ENCODE data around the gene LRRC25.
"Not testable (repeated sequence)": the region's sequence is repeated elsewhere in the genome, so short reads cannot be mapped to it uniquely, and the experiment has no call there.

LRRC25 gene

GRCh38 chr19:18373407-18373891 lies 24.0 kb downstream of the LRRC25 start:
- Histone ChIP-seq H3K4me1 (ENCODE audit: control insufficient read depth, insufficient read depth, low read length) (peaks cover 12% of the 10 kb centered on the region), H3K27me3 (ENCODE audit: control insufficient read depth, insufficient read depth, low read length) (no peaks in the 10 kb centered on the region), H3K9me3 (ENCODE audit: control insufficient read depth, low read length) (no peaks in the 10 kb centered on the region), H3K36me3 (ENCODE audit: control insufficient read depth, insufficient read depth, low read length) (no peaks in the 10 kb centered on the region), H3K4me3 (ENCODE audit: low read length) (no peak overlapping the region), H3K9ac (ENCODE audit: low read length) (peak overlapping the region; percentile 56)

DNA sequence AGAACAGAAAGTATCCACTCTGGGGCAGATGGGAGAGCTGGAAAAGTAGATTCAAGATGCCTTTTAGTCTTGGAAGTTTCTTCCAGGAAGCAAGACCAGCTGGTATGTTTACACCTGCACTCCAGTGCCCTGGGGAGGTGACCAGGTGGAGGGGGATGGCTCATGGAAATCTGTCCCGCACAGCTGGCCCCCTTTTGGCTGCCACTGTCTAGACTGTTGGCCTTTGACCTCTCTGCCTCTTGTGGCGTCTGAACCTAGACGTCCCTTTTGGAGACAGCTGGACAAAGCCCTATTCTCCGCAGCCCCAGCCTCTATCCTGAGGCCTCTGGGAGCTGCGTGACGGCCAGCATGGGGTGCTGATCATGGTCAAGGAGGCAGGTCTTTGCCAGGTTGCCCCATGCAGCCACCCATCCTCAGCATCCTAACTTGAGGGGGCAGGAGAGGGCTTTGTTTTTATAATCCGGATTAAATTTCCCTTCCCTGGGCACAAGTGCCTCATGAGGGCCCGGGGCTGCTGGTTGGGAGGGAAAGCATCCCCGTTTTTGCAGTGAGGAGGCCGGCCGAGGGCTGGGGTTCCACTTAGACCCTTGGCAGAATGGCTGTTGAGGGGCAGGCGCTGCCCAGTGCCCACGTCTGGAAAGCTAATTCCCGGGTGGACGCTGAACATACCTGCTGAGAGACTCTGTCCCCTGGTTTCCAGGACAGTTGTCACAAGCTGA lies 28.8 kb downstream of the LRRC25 start:
- H3K36me3 ChIP-seq (ENCODE audit: control insufficient read depth, insufficient read depth, low read length) = no peaks in the 10 kb centered on the region
- no peaks in the 10 kb centered on the region for H3K27me3 ChIP-seq (ENCODE audit: control insufficient read depth, insufficient read depth, low read length)
- peaks cover 23% of the 10 kb centered on the region for H3K4me1 ChIP-seq (ENCODE audit: control insufficient read depth, insufficient read depth, low read length)
- H3K9me3 ChIP-seq (ENCODE audit: control insufficient read depth, low read length) = no peaks in the 10 kb centered on the region
- no peak overlapping the region for H3K4me3 ChIP-seq (ENCODE audit: low read length)
- H3K9ac ChIP-seq (ENCODE audit: low read length) = no peak overlapping the region

DNA sequence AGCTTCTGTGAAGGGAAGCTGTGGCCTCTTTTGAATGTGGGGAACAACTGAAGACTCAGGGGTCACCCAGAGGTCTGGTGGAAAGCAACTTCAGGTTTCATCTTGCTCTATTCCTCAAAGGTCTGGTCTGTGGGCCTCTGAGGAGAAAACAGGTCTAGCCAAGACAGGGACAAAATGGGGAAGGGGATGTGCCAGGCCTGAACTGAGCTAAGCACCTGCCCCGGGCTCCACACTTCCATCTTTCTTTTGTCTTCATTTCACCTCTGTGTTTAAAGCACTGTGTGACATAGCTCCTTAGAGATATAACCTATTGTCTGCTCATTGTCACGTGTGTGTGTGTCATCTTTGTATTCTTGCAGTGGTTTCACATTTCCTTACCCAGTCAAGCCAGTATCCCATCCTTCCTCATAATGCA lies 31.4 kb downstream of the LRRC25 start:
- Histone ChIP-seq H3K4me1 (ENCODE audit: control insufficient read depth, insufficient read depth, low read length) (peaks cover 20% of the 10 kb centered on the region), H3K9me3 (ENCODE audit: control insufficient read depth, low read length) (no peaks in the 10 kb centered on the region), H3K27me3 (ENCODE audit: control insufficient read depth, insufficient read depth, low read length) (no peaks in the 10 kb centered on the region), H3K9ac (ENCODE audit: low read length) (no peak overlapping the region), H3K4me3 (ENCODE audit: low read length) (no peak overlapping the region), H3K36me3 (ENCODE audit: control insufficient read depth, insufficient read depth, low read length) (no peaks in the 10 kb centered on the region)

- peak overlapping the region; percentile 64 for H3K9ac ChIP-seq (ENCODE audit: low read length)
- H3K9me3 ChIP-seq (ENCODE audit: control insufficient read depth, low read length) = no peaks in the 10 kb centered on the region
- H3K4me1 ChIP-seq (ENCODE audit: control insufficient read depth, insufficient read depth, low read length) = peaks cover 20% of the 10 kb centered on the region
Measured at GRCh38 chr19:18364826-18365528, 32.4 kb downstream of the LRRC25 start.

GRCh38 chr19:18364277-18364825 lies 33.1 kb downstream of the LRRC25 start:
- not testable (repeated sequence) for H3K4me3 ChIP-seq (ENCODE audit: low read length); H3K36me3 ChIP-seq (ENCODE audit: control insufficient read depth, insufficient read depth, low read length); H3K9me3 ChIP-seq (ENCODE audit: control insufficient read depth, low read length); H3K27me3 ChIP-seq (ENCODE audit: control insufficient read depth, insufficient read depth, low read length)
- H3K4me1 ChIP-seq (ENCODE audit: control insufficient read depth, insufficient read depth, low read length) = peaks cover 20% of the 10 kb centered on the region
- H3K9ac ChIP-seq (ENCODE audit: low read length) = peak overlapping the region; percentile 64

More at GRCh38 chr19:18364826-18365528, 32.4 kb downstream of the LRRC25 start:
- H3K27me3 ChIP-seq (ENCODE audit: control insufficient read depth, insufficient read depth, low read length) = no peaks in the 10 kb centered on the region
- no peak overlapping the region for H3K4me3 ChIP-seq (ENCODE audit: low read length)
- H3K36me3 ChIP-seq (ENCODE audit: control insufficient read depth, insufficient read depth, low read length) = no peaks in the 10 kb centered on the region

GRCh38 chr19:18363787-18364186 lies 33.6 kb downstream of the LRRC25 start:
- H3K4me3 ChIP-seq (ENCODE audit: low read length) = no peak overlapping the region
- no peaks in the 10 kb centered on the region for H3K27me3 ChIP-seq (ENCODE audit: control insufficient read depth, insufficient read depth, low read length)
- H3K9me3 ChIP-seq (ENCODE audit: control insufficient read depth, low read length) = no peaks in the 10 kb centered on the region
- no peaks in the 10 kb centered on the region for H3K36me3 ChIP-seq (ENCODE audit: control insufficient read depth, insufficient read depth, low read length)
- no peak overlapping the region for H3K9ac ChIP-seq (ENCODE audit: low read length)
- peaks cover 20% of the 10 kb centered on the region for H3K4me1 ChIP-seq (ENCODE audit: control insufficient read depth, insufficient read depth, low read length)

DNA sequence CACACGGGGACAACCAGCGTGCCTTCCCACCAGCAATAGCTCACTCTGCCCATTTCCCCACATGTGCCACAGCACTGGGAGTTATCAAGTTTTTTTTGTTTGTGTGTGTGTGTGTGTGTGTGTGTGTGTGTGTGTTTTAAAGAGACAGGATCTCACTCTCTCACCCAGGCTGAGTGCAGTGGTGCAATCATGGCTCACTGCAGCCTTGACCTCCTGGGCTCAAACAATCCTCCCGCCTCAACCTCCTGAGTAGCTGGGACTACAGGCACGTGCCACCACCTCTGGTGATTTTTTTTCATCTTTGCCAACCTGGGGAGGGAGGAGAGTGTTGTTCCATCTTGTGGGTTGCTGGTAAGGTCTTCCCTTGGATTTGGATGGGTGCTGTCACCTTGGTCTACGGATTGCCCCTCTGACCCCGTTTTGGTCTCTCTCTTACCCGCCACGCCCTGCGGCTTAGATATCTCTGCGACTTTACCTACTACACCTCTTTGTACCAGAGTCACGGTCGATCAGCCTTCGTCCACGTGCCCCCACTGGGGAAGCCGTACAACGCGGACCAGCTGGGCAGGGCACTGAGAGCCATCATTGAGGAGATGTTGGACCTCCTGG lies 34.4 kb downstream of the LRRC25 start:
- H3K36me3 ChIP-seq (ENCODE audit: control insufficient read depth, insufficient read depth, low read length) = no peaks in the 10 kb centered on the region
- H3K4me1 ChIP-seq (ENCODE audit: control insufficient read depth, insufficient read depth, low read length) = peaks cover 20% of the 10 kb centered on the region
- H3K9ac ChIP-seq (ENCODE audit: low read length) = no peak overlapping the region
- H3K27me3 ChIP-seq (ENCODE audit: control insufficient read depth, insufficient read depth, low read length) = no peaks in the 10 kb centered on the region
- H3K9me3 ChIP-seq (ENCODE audit: control insufficient read depth, low read length) = no peaks in the 10 kb centered on the region
- no peak overlapping the region for H3K4me3 ChIP-seq (ENCODE audit: low read length)

DNA sequence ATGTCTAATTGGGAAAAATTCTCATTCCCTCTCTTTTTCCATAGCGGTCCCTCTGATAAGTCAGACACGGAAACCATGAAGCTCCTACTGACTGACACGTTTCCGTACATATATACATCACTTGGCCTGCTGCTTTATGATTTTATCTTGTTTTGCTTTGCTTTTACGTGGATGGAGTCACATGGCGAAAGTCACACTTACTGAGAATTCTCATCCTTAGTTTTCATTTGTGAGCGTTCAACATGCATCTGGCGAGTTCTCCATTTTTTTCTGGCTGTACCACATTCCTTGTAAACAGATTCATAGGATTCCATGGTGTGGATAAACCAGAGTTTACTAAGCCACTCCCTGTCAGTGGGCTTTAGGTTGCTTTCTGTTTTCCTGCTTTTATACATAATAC lies 35.8 kb downstream of the LRRC25 start:
- H3K4me3 ChIP-seq (ENCODE audit: low read length) = no peak overlapping the region
- peaks cover 20% of the 10 kb centered on the region for H3K4me1 ChIP-seq (ENCODE audit: control insufficient read depth, insufficient read depth, low read length)
- H3K36me3 ChIP-seq (ENCODE audit: control insufficient read depth, insufficient read depth, low read length) = no peaks in the 10 kb centered on the region
- H3K9ac ChIP-seq (ENCODE audit: low read length) = no peak overlapping the region
- H3K9me3 ChIP-seq (ENCODE audit: control insufficient read depth, low read length) = no peaks in the 10 kb centered on the region
- H3K27me3 ChIP-seq (ENCODE audit: control insufficient read depth, insufficient read depth, low read length) = no peaks in the 10 kb centered on the region

DNA sequence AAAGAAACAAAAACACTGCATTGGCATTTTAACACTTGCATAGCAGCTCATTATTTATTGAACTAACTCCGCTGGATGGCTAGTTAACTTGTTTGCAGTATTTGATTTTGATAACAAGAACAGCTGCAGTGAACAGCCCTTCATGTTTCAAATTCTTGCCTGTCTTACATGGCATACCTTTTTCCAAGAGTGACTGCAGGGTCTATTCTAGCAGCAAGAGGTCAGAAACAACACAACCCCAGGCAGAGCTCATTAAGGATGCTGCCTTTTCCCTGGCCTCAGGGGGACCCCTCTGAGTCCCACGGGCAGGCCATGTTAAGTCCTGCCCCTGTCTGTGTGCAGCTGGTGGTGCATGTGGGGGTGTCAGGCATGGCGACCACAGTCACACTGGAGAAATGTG lies 40.4 kb downstream of the LRRC25 start:
- Histone ChIP-seq H3K9ac (ENCODE audit: low read length) (no peak overlapping the region), H3K9me3 (ENCODE audit: control insufficient read depth, low read length) (no peaks in the 10 kb centered on the region), H3K36me3 (ENCODE audit: control insufficient read depth, insufficient read depth, low read length) (no peaks in the 10 kb centered on the region), H3K4me3 (ENCODE audit: low read length) (no peak overlapping the region), H3K27me3 (ENCODE audit: control insufficient read depth, insufficient read depth, low read length) (no peaks in the 10 kb centered on the region), H3K4me1 (ENCODE audit: control insufficient read depth, insufficient read depth, low read length) (no peaks in the 10 kb centered on the region)

- not testable (repeated sequence) for H3K4me1 ChIP-seq (ENCODE audit: control insufficient read depth, insufficient read depth, low read length); H3K36me3 ChIP-seq (ENCODE audit: control insufficient read depth, insufficient read depth, low read length); H3K4me3 ChIP-seq (ENCODE audit: low read length); H3K9ac ChIP-seq (ENCODE audit: low read length); H3K27me3 ChIP-seq (ENCODE audit: control insufficient read depth, insufficient read depth, low read length); H3K9me3 ChIP-seq (ENCODE audit: control insufficient read depth, low read length)
Measured at GRCh38 chr19:18354743-18355142, 42.7 kb downstream of the LRRC25 start.

DNA sequence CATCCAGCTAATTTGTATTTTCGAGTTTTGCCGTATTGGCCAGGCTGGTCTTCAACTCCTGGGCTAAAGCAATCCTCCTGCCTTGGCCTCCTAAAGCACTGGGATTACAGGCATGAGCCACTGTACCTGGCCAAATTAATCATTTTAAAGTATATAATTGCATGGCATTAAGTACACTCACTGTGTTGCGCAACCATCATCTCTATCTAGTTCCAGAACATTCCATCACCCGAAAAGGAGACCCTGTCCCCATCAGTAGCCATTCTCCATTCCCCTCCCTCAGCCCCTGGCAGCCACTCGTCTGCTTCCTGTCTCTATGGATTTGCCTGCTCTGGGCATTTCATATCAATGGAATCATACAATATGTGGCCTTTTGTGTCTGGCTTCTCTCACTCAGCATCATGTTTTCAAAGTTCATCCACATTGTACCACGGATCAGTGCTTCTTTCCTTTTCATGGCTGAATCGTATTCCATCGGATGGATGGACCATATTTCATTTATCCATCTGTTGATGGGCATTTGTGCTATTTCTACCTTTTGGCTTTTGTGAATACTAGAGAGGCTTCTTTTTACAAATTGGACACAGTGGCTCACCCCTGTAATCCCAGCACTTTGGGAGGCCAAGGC lies 43.9 kb downstream of the LRRC25 start:
- Histone ChIP-seq H3K4me3 (ENCODE audit: low read length) (no peak overlapping the region), H3K27me3 (ENCODE audit: control insufficient read depth, insufficient read depth, low read length) (no peaks in the 10 kb centered on the region), H3K9me3 (ENCODE audit: control insufficient read depth, low read length) (no peaks in the 10 kb centered on the region), H3K36me3 (ENCODE audit: control insufficient read depth, insufficient read depth, low read length) (no peaks in the 10 kb centered on the region), H3K4me1 (ENCODE audit: control insufficient read depth, insufficient read depth, low read length) (no peaks in the 10 kb centered on the region), H3K9ac (ENCODE audit: low read length) (no peak overlapping the region)

Data from mucosa of stomach (tissue), 1 donor.